Nephron (organoid): Measurements from ENCODE around the gene MLH3.
A peak's percentile ranks its signal among the peaks of the same experiment; 100 is the strongest.

Experiments used
- H3K27ac Mint-ChIP-seq, 3 experiments: 2 replicates each; pipeline ENCODE4 v1.8.0; 2020; ENCODE audit warnings: mixed read lengths in 3 of 3, mild to moderate bottlenecking in 2 of 3, moderate library complexity in 1 of 3
- H3K27me3 Mint-ChIP-seq: 2 replicates; pipeline ENCODE4 v1.8.0; 2021; ENCODE audit warnings: low read depth, mild to moderate bottlenecking, moderate library complexity, mixed read lengths
- H3K36me3 Mint-ChIP-seq: 2 replicates; pipeline ENCODE4 v1.8.0; 2020; ENCODE audit warnings: low read depth, mixed read lengths
- H3K4me1 Mint-ChIP-seq: 2 replicates; pipeline ENCODE4 v1.8.0; 2020; ENCODE audit warnings: mixed read lengths
- H3K4me3 Mint-ChIP-seq, 3 experiments: 2 replicates each; pipeline ENCODE4 v1.8.0; 2020; ENCODE audit warnings: mild to moderate bottlenecking in 3 of 3, mixed read lengths in 3 of 3, moderate library complexity in 2 of 3
- H3K9me3 Mint-ChIP-seq: 2 replicates; pipeline ENCODE4 v1.8.0; 2020; ENCODE audit warnings: mixed read lengths
- CTCF ChIP-seq, 3 experiments: fragments of 200-600 bp; sonication (generic); IDR thresholded peaks; one replicate each; pipeline ENCODE4 v1.5.0; 2021; ENCODE audit warnings: antibody characterized with exemption in 3 of 3; ENCODE audit not compliant: unreplicated experiment in 3 of 3

The MLH3 gene

GRCh38 chr14:74979442-74980397, 71.5 kb downstream of the MLH3 start:
- peak overlapping the region in 1 of 3 experiments; percentile 55 for H3K4me3 Mint-ChIP-seq
- H3K36me3 Mint-ChIP-seq = no peaks in the 10 kb centered on the region
- TF ChIP-seq CTCF (IDR thresholded peaks at IDR 0.05; ENCODE audit: unreplicated experiment in 3 of 3) = peak; percentile 9 to 19 (median 9)
- H3K27ac Mint-ChIP-seq = peak overlapping the region; percentile 77 to 95 (median 78)
- H3K9me3 Mint-ChIP-seq = no peaks in the 10 kb centered on the region
- peaks cover 81% of the 10 kb centered on the region for H3K4me1 Mint-ChIP-seq
- H3K27me3 Mint-ChIP-seq = peaks cover 8% of the 10 kb centered on the region

GRCh38 chr14:74979029-74979428, 72.2 kb downstream of the MLH3 start:
- no peaks in the 10 kb centered on the region for H3K9me3 Mint-ChIP-seq
- peak overlapping the region; percentile 77 to 95 (median 78) for H3K27ac Mint-ChIP-seq
- H3K4me1 Mint-ChIP-seq = peaks cover 82% of the 10 kb centered on the region
- peaks cover 8% of the 10 kb centered on the region for H3K27me3 Mint-ChIP-seq
- no peak for TF ChIP-seq CTCF (IDR thresholded peaks at IDR 0.05; ENCODE audit: unreplicated experiment in 3 of 3)
- peak overlapping the region in 1 of 3 experiments; percentile 16 for H3K4me3 Mint-ChIP-seq
- no peaks in the 10 kb centered on the region for H3K36me3 Mint-ChIP-seq

- H3K27ac Mint-ChIP-seq = peak overlapping the region; percentile 77 to 95 (median 78)
- TF ChIP-seq CTCF (IDR thresholded peaks at IDR 0.05; ENCODE audit: unreplicated experiment in 3 of 3) = no peak
- no peaks in the 10 kb centered on the region for H3K36me3 Mint-ChIP-seq
- H3K4me1 Mint-ChIP-seq = peaks cover 84% of the 10 kb centered on the region
- H3K4me3 Mint-ChIP-seq = peak overlapping the region in 2 of 3 experiments; percentile 16 to 18
- H3K9me3 Mint-ChIP-seq = no peaks in the 10 kb centered on the region
- H3K27me3 Mint-ChIP-seq = peaks cover 8% of the 10 kb centered on the region
Observed at GRCh38 chr14:74978416-74978947, 72.8 kb downstream of the MLH3 start.

GRCh38 chr14:74977901-74978385, 73.3 kb downstream of the MLH3 start:
- Mint-ChIP-seq H3K4me3 (no peak overlapping the region), H3K4me1 (peaks cover 84% of the 10 kb centered on the region)

GRCh38 chr14:74977164-74977900, 73.9 kb downstream of the MLH3 start:
- no peak for TF ChIP-seq CTCF (IDR thresholded peaks at IDR 0.05; ENCODE audit: unreplicated experiment in 3 of 3)

More at GRCh38 chr14:74977901-74978385, 73.3 kb downstream of the MLH3 start:
- peak overlapping the region; percentile 77 to 95 (median 88) for H3K27ac Mint-ChIP-seq
- H3K9me3 Mint-ChIP-seq = no peaks in the 10 kb centered on the region
- H3K36me3 Mint-ChIP-seq = no peaks in the 10 kb centered on the region
- no peak for TF ChIP-seq CTCF (IDR thresholded peaks at IDR 0.05; ENCODE audit: unreplicated experiment in 3 of 3)
- H3K27me3 Mint-ChIP-seq = peaks cover 8% of the 10 kb centered on the region

More at GRCh38 chr14:74977164-74977900, 73.9 kb downstream of the MLH3 start:
- Mint-ChIP-seq H3K4me3 (no peak overlapping the region), H3K27me3 (peaks cover 8% of the 10 kb centered on the region), H3K4me1 (peaks cover 78% of the 10 kb centered on the region), H3K36me3 (no peaks in the 10 kb centered on the region), H3K9me3 (no peaks in the 10 kb centered on the region), H3K27ac (peak overlapping the region in 2 of 3 experiments; percentile 63 to 71)
